ENCODE measurements around the gene SERTAD1. TPM values are rescaled to one million over a fixed set of nuclear protein-coding genes. Genes with fewer than 3 reads are reported as not detected.

SERTAD1 gene
- total RNA-seq, 1 donor from 2014 or later = 22.9 TPM

GRCh38 chr19:40446263-40446784 is 20.5 kb upstream of the SERTAD1 start:
- peaks cover 16% of the 10 kb centered on the region for H3K4me1 ChIP-seq (ENCODE audit: insufficient read depth, low read length)
- no peak overlapping the region for H3K9ac ChIP-seq (ENCODE audit: low read length)
- no peaks in the 10 kb centered on the region for H3K9me3 Mint-ChIP-seq (ENCODE audit: unreplicated experiment)
- peaks cover 16% of the 10 kb centered on the region for H4K20me1 ChIP-seq (ENCODE audit: insufficient read depth, low read length)
- peaks cover 14% of the 10 kb centered on the region for H3K4me1 Mint-ChIP-seq (ENCODE audit: low read depth, unreplicated experiment)
- H3K4me3 Mint-ChIP-seq (ENCODE audit: unreplicated experiment) = no peak overlapping the region
- peaks cover 26% of the 10 kb centered on the region for H3K79me2 ChIP-seq (ENCODE audit: insufficient read depth, low read length)
- peaks cover 2% of the 10 kb centered on the region for H3K27me3 Mint-ChIP-seq (ENCODE audit: low read depth, unreplicated experiment)
- no peak for DNase-seq (ENCODE audit: low read depth)
- H3K27me3 ChIP-seq (ENCODE audit: insufficient read depth, low read length) = no peaks in the 10 kb centered on the region
- peaks cover 8% of the 10 kb centered on the region for H3K36me3 Mint-ChIP-seq (ENCODE audit: low read depth, unreplicated experiment)
- no peak for TF ChIP-seq EZH2 (IDR thresholded peaks at IDR 0.05; ENCODE audit: insufficient read depth, low read length)
- no peak for TF ChIP-seq CTCF (IDR thresholded peaks at IDR 0.05; ENCODE audit: insufficient read depth, low read depth, low read length)
- no peak overlapping the region for H3K27ac ChIP-seq (ENCODE audit: low read depth, low read length)
- H3K9me3 ChIP-seq (ENCODE audit: insufficient read depth, low read depth, low read length) = no peaks in the 10 kb centered on the region
- peaks cover 3% of the 10 kb centered on the region for H3K36me3 ChIP-seq (ENCODE audit: insufficient read depth, low read length)
- no peak overlapping the region for H3K27ac Mint-ChIP-seq (ENCODE audit: unreplicated experiment)
- no peak overlapping the region for H2AFZ ChIP-seq (ENCODE audit: low read depth, low read length)
- no peak for FAIRE-seq
- H3K4me3 ChIP-seq (ENCODE audit: insufficient read depth, low read depth, low read length) = no peak overlapping the region
- no peak overlapping the region for H3K4me2 ChIP-seq (ENCODE audit: low read length)

GRCh38 chr19:40445780-40446262 is 20.0 kb upstream of the SERTAD1 start:
- Mint-ChIP-seq H3K36me3 (ENCODE audit: low read depth, unreplicated experiment) (peaks cover 12% of the 10 kb centered on the region), H3K9me3 (ENCODE audit: unreplicated experiment) (no peaks in the 10 kb centered on the region), H3K4me1 (ENCODE audit: low read depth, unreplicated experiment) (peaks cover 19% of the 10 kb centered on the region), H3K27me3 (ENCODE audit: low read depth, unreplicated experiment) (peaks cover under 1% of the 10 kb centered on the region), H3K27ac (ENCODE audit: unreplicated experiment) (no peak overlapping the region), H3K4me3 (ENCODE audit: unreplicated experiment) (peak overlapping the region; percentile 75)
- H3K9me3 ChIP-seq (ENCODE audit: insufficient read depth, low read depth, low read length) = no peaks in the 10 kb centered on the region
- TF ChIP-seq EZH2 (IDR thresholded peaks at IDR 0.05; ENCODE audit: insufficient read depth, low read length) = no peak
- FAIRE-seq = no peak
- H2AFZ ChIP-seq (ENCODE audit: low read depth, low read length) = no peak overlapping the region
- H4K20me1 ChIP-seq (ENCODE audit: insufficient read depth, low read length) = peaks cover 21% of the 10 kb centered on the region
- H3K9ac ChIP-seq (ENCODE audit: low read length) = no peak overlapping the region
- peaks cover 32% of the 10 kb centered on the region for H3K79me2 ChIP-seq (ENCODE audit: insufficient read depth, low read length)
- no peak overlapping the region for H3K27ac ChIP-seq (ENCODE audit: low read depth, low read length)
- DNase-seq (ENCODE audit: low read depth) = no peak
- no peaks in the 10 kb centered on the region for H3K27me3 ChIP-seq (ENCODE audit: insufficient read depth, low read length)
- H3K4me3 ChIP-seq (ENCODE audit: insufficient read depth, low read depth, low read length) = no peak overlapping the region
- H3K36me3 ChIP-seq (ENCODE audit: insufficient read depth, low read length) = peaks cover 8% of the 10 kb centered on the region
- peaks cover 16% of the 10 kb centered on the region for H3K4me1 ChIP-seq (ENCODE audit: insufficient read depth, low read length)
- no peak overlapping the region for H3K4me2 ChIP-seq (ENCODE audit: low read length)

GRCh38 chr19:40444825-40445312 is 19.1 kb upstream of the SERTAD1 start:
- no peaks in the 10 kb centered on the region for H3K27me3 ChIP-seq (ENCODE audit: insufficient read depth, low read length)
- DNase-seq (ENCODE audit: low read depth) (no peak), FAIRE-seq (no peak)
- peaks cover 17% of the 10 kb centered on the region for H3K36me3 ChIP-seq (ENCODE audit: insufficient read depth, low read length)
- peaks cover 16% of the 10 kb centered on the region for H3K4me1 ChIP-seq (ENCODE audit: insufficient read depth, low read length)
- peak overlapping the region; percentile 94 for H2AFZ ChIP-seq (ENCODE audit: low read depth, low read length)
- Mint-ChIP-seq H3K27me3 (ENCODE audit: low read depth, unreplicated experiment) (no peaks in the 10 kb centered on the region), H3K4me1 (ENCODE audit: low read depth, unreplicated experiment) (peaks cover 23% of the 10 kb centered on the region), H3K36me3 (ENCODE audit: low read depth, unreplicated experiment) (peaks cover 15% of the 10 kb centered on the region), H3K9me3 (ENCODE audit: unreplicated experiment) (no peaks in the 10 kb centered on the region), H3K27ac (ENCODE audit: unreplicated experiment) (peak overlapping the region; percentile 84), H3K4me3 (ENCODE audit: unreplicated experiment) (peak overlapping the region; percentile 97)
- peak overlapping the region; percentile 99 for H3K4me2 ChIP-seq (ENCODE audit: low read length)
- peak overlapping the region; percentile 71 for H3K27ac ChIP-seq (ENCODE audit: low read depth, low read length)
- TF ChIP-seq EZH2 (IDR thresholded peaks at IDR 0.05; ENCODE audit: insufficient read depth, low read length) = no peak
- TF ChIP-seq CTCF (IDR thresholded peaks at IDR 0.05; ENCODE audit: insufficient read depth, low read depth, low read length) = no peak
- peaks cover 41% of the 10 kb centered on the region for H3K79me2 ChIP-seq (ENCODE audit: insufficient read depth, low read length)
- peaks cover 30% of the 10 kb centered on the region for H4K20me1 ChIP-seq (ENCODE audit: insufficient read depth, low read length)
- peak overlapping the region; percentile 100 for H3K4me3 ChIP-seq (ENCODE audit: insufficient read depth, low read depth, low read length)
- peak overlapping the region; percentile 98 for H3K9ac ChIP-seq (ENCODE audit: low read length)
- H3K9me3 ChIP-seq (ENCODE audit: insufficient read depth, low read depth, low read length) = no peaks in the 10 kb centered on the region

Data from astrocyte (in vitro differentiated cells and primary cell).